Sigmoid colon (tissue), 4 donors: ENCODE measurements around the gene FARP2.

Experiments used
- CTCF ChIP-seq, 4 experiments: fragments of 450-650 bp in 3 of 4; fragments of 200-600 bp in 1 of 4; IDR thresholded peaks; one replicate each; pipeline ENCODE4 v1.5.1; 2016 to 2019; ENCODE audit warnings: antibody characterized with exemption in 4 of 4, mild to moderate bottlenecking in 3 of 4, moderate library complexity in 2 of 4
- EP300 ChIP-seq, 4 donors: sonication (generic); formaldehyde crosslinking; IDR thresholded peaks; one replicate each; pipeline ENCODE4 v1.6.1; 2017; ENCODE audit warnings: antibody characterized with exemption in 4 of 4
- POLR2A ChIP-seq, 2 donors: fragments of 450-650 bp; IDR thresholded peaks; one replicate each; pipeline ENCODE4 v1.6.1; 2016; ENCODE audit warnings: antibody characterized with exemption in 2 of 2, mild to moderate bottlenecking in 2 of 2, moderate library complexity in 2 of 2
- POLR2AphosphoS5 ChIP-seq, 4 donors: sonication (generic); formaldehyde crosslinking; IDR thresholded peaks; one replicate each; pipeline ENCODE4 v1.6.1; 2017; ENCODE audit warnings: antibody characterized with exemption in 4 of 4

GRCh38 chr2:241506793-241507429 lies 150.8 kb downstream of the FARP2 start:
- TF ChIP-seq CTCF (IDR thresholded peaks at IDR 0.05): no peak
- no peak for TF ChIP-seq POLR2AphosphoS5 (IDR thresholded peaks at IDR 0.05)
- TF ChIP-seq POLR2A (IDR thresholded peaks at IDR 0.05): no peak
- TF ChIP-seq EP300 (IDR thresholded peaks at IDR 0.05): no peak
